COLO829 (cell line): ENCODE data around the gene FBXO24.
"Not testable (repeated sequence)": the region's sequence is repeated elsewhere in the genome, so short reads cannot be mapped to it uniquely, and the experiment has no call there.

Experiments used
- DNase-seq: peaks from one replicate; pipeline ENCODE4 v3.0.0; 2012; ENCODE audit warnings: low spot score

FBXO24 gene

DNA sequence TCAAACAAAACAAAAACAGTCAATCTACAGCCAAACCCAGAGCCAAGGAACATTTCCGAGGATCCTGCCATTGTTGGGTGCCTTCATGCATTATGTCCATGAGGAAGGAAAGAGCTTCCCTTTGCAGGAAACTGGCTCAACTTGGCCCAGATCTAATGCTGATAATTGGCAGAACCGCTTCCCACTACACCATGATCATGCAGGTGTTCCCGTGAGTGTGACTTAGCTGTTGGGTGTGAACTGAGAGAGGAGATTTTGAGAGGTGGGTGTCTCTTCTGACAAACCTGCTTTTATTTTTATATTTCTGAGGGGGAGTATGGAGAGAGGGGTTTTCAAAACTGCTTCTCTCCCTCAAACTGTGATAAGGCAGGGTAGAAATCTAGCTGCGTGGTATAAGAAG, 27.0 kb upstream of the FBXO24 start:
- DNase-seq = no peak

DNA sequence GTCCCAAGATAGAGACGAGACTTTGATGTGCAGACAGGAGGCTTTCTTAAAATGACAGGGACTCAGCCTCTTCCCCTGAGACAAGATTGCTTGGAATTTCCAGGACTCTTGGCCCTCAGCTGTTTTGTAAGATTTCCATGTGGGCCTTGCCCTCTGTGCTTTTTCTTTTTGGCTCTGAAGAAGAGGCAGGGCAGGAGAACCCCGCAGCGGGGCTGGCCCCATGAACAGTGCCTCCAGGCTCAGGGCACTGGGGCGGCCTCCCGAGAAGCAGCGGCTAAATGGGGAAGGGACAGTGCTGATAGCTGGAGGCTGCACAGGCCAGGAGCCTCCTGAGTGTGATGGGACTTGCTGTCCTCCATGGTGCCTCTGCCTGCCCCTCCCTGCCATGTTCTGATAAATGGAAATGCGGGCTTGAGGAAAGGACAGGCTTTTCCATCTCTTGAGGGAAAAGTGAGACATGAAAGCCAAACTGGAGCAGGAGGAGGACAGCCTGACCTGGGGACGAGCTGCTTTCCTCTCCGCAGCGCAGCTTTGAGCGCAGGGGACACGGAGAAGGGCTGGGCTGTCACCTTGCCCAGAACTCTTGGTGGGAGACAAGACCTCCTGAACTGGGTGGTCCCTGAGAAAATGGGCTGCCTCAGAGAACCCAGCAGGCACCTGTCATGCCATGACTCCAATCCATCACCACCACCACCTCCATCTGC, 24.5 kb upstream of the FBXO24 start:
- DNase-seq = no peak

DNA sequence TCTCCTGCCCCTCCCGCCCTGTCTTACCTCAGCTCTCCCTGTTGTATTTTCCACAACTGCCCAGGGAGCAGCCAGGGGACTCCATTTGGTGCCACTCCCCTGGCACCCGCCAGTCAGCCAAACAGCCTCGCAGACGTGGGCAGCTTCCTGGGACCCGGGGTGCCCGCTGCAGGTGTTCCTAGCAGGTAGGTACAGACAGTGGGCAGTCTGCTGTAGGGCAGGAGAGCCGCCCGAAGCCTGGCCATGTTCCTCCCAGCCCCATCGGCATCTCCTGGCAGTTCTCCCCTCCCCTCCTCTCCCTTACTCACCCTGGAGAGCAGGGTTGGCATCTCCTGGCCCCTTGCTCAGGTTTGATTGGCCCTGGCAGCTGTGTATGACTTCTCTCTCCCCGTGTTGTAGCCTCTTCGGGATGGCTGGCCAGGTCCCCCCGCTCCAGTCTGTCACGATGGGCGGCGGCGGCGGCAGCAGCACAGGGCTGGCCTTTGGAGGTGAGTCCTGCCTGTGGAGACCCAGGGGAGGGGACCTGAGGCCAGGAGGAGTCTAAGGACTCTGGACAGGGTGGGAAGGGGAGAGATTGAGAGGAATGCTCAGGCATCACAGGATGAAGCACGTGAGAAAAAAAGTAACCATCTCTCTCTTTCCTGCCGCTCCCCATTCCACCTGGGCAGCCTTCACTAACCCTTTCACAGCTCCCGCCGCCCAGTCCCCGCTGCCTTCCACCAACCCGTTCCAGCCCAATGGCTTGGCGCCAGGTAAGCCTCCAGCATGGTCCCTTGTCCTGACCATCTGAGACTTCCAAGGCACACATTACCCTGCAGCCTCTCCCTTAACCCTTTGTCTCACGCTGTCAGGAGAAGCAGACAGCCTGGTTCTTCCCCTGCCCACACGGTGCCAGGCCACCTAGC, 23.7 kb upstream of the FBXO24 start:
- no peak for DNase-seq

DNA sequence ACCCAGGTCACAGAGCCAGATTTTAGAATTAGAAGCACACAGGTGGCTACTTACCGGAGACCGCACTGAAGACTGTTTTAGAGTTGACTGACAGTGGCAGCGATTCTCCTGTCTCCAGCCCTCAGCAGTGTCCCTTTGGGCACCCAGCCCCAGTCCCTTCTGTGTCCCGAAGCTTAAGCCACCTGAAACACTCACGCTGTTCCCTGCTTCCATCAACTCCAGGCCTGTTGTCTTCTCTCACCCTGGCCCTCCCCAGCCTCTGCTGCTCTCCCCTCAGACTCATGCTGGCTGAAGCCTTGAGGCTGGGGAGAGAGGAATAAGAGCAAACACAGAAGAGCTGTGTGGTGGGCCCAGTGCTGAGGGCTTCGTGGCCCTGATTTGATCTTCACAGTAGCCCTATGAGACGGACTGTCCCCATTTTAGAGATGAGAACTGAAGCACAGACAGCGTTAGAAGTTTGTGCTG, 23.0 kb upstream of the FBXO24 start:
- no peak for DNase-seq

DNA sequence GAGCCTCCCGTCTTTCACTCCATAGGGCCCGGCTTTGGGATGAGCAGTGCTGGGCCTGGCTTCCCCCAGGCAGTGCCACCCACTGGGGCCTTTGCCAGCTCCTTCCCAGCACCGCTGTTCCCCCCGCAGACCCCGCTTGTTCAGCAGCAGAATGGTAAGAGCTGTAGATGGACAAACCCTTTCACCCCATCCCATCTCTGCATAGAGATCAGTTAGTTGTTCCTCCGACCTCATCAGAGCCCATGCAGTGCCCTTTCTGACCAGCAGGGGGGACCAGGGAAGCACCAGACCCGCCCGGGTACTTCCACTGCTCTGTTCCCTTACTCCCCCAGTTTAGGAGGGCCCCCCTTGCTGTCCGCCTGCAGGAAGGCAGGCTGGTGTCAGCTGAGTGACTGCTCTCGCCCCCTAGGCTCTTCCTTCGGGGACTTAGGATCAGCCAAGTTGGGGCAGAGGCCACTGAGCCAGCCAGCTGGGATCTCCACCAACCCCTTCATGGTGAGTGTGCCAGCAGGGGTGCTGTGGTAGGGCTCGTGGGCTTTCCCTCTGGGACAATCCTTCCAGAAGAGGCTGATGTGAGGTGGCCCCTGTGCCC, 22.2 kb upstream of the FBXO24 start:
- DNase-seq = peak; percentile 87

DNA sequence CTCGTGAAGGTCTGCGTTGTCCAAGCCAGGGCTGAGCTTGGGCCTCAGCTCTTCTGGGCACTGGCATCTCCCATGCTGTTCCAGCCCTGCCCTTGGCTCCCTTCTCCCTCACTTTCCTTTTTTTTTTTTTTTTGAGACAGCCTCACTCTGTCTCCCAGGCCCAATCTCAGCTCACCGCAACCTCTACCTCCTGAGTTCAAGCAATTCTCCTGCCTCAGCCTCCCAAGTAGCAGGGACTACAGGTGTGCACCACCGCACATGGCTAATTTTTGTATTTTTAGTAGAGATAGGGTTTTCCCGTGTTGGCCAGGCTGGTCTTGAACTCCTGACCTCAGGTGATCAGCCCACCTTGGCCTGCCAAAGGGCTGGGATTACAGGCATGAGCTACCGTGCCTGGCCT, 21.7 kb upstream of the FBXO24 start:
- not testable (repeated sequence) for DNase-seq

DNA sequence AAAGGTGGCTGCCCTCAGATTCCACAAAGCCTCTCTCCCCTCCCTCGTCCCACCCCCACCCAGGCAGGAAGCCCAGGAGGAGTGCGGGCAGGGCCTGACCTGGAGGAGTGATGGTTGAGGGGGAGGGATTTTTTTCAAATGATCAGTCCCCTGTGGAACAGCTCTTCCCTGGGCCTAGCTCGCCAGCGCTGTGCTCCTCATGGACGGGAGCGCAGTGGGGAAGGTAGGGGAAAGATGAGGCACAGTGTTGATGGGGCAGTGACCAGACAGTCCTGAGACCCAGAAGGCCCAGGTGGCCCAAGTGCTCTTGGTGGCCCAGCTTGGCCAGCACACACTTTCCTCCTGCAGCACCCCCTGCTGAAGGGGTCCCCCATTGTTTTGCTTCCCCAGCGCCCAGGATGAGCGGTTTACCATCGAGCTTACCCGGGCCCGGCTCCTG, 21.0 kb upstream of the FBXO24 start:
- DNase-seq = no peak

DNA sequence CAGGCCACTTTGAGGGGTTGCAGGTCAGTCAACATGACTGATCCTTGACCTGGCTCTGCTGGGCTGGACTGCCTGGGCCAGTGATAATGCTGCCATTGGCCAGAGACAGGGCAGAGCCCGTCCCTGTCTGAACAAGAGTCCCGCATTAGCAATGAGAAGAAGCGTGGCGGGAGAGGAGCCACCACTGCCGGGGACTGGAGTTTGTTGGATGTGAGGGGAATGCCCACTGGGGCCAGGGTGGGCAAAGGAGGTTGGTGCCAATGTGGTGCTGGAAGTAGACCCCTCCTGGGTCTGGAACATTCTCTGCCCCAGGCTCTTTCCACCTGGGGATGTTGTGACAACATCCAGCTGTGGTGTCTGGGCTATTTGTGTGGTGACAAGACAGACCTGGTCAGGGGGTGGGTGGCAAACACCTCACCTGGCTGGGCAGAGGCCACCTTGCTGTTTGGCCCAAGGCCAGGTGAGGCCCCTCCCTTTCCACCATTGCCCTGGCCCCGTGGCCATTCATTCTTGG, 20.1 kb upstream of the FBXO24 start:
- no peak for DNase-seq

DNA sequence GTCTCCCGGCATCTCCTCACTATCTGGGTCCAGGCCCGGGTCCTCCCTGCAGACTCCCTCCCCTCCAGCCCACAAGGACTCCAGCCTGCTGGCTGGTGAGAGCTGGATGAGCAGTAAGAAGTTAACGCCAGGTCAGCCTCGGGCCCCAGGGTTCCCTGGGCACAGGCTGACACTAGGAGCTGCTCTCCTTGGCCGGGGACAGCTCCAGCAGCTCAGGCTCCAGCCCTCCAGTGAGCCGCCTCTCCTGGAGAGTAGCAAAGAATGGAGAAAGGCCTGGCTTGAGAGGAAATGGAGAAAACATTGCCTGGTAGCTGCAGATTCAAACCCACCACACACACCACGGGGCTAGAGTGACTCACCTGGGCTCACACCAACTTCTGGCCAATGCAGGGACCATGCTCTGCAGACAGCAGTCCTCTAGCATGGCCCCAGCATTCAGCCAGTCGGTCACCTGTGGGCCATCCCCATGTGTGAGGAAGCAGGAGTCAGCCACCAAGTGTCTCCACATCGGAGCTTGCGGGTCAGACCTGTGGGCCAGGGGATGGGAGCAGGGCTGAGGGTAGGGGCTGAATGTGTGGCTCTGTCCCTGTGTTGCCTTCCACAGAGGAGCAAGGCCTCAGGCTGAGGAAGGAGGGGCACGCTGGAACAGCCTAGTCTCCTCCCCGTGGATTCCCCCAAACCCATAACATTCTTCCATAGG, 18.9 kb upstream of the FBXO24 start:
- DNase-seq = no peak

DNA sequence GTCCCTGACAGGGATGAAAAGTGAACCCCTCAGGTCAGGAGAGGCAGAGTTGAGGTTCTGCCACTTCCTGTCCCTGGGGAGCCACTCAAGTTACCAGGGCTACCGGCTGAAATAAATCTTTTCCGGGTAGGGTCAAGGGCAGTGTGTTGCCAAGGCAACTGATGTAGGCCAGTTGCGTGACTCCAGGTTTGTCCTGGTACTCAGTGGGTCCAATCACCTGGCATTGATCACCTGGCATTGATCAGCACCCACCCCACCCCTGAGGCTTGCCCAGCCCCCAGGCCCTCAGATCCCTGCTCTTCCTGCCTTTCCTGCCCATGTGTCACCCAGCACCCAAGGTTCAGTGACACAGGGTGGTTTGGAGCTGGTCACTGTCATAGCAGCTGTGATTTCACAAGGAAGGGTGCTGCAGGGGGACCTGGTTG, 18.4 kb upstream of the FBXO24 start:
- no peak for DNase-seq

DNA sequence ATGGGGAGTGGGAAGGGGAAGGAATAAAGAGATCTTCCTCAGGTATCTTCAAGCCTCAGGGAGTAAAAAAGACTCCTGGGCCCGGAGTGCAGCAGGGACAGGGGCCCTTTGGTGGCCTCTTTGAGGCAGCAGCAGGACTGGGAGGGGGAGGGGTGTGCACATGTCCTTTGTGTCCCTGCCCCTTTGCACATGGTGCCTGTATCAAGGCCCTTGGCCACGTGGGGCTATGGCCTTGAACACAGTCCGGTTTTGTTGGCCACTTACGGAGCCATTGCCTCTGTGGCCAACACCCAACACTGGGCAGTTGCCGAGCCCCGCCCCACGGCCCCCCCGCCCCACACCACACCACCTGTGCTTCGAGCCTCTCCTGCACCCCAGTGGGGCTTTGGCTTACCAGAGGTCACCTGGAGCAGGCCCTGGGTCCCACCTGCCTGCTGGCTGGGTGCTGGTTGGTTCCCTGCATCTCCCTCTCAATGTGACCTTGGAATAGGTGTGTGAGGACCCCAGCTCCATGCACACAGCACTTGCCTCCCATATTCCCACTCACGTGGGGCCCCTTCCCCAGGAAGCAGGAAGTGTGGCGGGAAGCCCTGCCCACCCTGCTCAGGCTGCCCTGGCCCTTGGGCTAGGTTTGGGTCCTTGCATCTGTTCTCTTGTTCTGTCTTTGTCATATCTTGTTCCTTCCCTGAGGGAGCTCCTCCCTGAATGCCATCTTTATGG, 17.8 kb upstream of the FBXO24 start:
- no peak for DNase-seq

DNA sequence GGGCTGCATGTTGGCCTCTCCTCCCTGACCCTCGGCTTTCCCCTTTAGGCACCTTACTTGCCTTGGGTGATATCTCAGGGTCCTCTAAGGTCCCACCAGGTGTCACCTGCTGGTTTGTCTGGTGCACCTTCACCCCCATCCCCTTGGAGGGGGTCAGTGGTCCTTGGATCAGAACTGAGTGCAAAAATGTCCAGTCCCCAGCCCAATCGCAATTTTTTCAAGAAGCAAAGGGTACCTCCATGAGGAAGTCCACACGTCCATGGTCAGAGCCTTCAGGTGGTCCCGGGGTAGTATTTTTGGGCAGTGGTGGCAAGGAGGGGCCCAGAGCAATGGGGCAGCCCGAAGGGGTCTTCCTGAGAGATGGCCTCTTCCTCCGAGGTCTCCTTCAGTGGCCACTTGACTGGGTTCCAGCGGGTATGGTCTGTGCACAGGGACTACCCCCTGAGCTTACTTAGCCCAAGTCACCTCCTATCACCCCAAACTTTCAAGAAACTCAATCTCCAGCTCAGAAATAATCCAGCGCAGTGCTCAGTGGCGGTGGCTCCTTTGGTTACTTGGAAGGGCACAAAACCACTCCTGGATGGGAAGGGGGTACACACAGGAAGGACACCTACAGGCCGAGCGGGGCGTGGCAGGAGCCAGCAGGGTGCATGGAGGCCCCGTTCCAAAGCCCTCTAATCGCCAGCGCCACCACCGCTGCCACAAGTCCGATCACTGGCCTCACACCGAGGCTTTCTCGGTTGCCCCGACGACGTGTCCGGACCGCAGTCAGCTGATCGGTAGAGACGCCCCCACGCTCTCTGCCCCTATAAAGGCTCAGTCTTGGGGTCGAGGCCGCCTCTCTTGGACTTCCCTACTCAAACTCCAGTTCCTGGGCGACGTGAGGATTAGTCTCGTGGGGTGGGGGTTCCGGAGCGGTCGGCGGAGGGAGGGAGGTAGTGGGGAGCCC, 17.0 kb upstream of the FBXO24 start:
- DNase-seq = no peak

DNA sequence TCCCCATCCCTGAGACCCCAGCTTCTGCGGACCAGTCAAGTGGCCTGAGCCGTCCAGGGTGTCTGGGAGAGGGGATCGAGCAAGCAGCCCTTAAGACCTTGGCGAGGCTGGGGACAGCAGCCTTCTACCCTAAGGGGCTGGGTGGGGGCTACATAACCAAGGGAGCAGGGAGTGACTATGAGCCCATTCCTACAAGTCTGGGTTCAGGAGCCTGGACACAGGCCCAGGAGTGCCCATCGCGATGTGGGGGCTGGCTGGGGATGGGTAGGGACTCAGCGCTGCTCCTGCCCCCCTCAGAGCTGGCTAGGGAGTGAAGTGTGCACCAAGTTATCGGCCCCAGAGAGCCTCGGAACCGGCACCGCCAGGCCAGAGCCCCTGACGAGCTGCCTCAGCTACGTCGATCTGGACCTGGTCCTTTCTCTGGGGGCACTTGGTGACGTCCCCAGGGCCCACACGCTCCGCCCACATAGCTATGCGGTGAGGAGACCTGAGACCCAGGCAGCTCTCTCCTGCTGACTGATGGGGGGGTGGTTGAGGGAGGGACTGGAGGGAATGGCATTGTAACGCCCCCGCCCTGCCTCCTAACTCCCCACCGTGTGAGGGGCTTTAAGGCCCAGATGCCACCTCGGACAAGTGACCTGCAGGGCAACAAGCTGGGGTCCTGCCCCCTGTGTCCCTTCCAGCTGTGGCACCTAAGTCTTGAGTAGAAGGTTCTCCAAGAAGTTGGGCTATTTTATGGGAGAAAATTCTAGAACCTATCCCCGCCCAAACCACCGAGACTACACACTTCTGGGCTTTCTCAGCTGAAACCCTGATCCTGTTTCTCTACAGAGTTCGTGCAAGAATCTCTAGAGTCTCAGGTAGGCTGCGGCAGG, 14.9 kb upstream of the FBXO24 start:
- no peak for DNase-seq

DNA sequence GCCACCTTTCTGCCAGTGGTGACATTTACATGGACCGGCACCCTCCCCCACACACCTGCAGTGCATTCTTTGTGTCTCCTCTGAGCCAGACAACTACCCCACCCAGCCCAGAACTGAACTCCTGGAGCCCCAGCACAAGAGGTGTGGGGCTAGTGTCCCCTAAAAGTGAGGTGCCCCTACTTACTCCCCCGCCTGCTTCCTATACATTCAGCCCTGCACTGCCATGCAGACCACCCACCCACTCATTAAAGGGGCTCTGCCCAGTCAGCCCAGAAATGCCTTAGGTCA, 14.4 kb upstream of the FBXO24 start:
- no peak for DNase-seq

DNA sequence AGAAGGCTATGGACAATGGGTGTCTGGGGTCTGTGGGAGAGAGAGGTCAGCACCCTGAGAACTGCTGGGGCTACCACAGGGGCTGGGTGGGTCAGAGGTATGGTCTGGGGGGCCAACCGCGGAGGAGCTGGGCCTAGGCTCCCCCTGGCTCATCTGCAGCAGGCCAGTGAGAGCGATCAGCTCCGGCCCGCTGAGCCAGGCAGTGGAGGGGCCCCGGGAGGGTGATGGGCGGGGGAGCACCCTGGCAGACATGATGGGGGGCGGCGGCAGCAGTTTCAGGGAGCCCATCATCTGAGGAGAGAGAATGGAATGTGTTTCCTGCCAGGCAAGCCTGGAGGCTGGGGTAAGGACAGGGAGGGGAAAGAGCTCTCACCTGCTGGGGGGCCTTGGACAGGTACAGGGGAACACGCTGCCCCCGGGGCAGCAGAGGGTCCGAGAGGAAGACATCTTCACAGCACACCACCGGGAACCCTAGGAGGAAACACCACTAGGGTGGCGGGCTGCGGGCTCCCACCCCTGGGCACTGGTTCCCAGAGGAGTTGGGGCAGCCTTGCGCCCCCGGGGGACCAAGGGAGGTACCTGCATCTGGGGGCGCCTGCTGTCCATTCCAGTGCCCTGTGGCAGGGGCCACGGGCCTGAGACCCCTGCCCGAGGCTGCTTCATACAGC, 13.7 kb upstream of the FBXO24 start:
- DNase-seq = no peak

DNA sequence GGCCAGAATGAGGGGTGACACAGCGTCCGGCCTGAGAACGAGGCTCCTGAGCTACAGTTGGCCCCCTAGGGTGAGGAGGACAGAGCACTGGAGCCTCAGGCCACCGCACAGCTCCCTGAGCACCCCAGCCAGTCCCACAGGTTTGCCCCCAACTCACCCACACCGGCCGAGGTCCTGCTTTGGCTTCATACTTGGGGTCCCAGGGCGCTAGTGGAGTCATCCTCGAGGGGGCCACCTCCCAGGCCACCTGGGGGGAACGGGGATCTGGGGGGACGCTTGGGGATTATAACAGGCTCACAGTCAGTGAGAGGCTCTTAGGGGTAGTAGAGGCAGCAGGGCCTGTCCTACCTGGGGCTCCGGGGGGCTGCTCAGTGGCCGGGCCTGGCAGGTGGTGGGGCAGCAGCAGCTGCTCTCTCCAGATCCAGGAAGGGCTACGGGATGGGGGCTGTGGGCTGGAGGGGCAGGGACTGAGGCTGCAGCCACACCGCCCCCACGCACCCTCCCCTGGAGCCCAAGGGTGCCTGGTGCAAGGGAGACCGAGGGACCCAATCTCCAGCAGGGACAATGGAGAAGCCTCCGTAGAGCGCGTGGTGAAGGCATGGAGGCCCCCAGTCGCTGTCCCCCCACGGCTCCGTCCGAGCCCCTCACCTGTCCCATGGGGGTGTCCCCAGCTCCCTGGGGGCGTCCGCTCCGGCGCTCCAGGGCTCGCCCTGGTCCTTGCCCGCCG, 13.0 kb upstream of the FBXO24 start:
- DNase-seq = no peak

DNA sequence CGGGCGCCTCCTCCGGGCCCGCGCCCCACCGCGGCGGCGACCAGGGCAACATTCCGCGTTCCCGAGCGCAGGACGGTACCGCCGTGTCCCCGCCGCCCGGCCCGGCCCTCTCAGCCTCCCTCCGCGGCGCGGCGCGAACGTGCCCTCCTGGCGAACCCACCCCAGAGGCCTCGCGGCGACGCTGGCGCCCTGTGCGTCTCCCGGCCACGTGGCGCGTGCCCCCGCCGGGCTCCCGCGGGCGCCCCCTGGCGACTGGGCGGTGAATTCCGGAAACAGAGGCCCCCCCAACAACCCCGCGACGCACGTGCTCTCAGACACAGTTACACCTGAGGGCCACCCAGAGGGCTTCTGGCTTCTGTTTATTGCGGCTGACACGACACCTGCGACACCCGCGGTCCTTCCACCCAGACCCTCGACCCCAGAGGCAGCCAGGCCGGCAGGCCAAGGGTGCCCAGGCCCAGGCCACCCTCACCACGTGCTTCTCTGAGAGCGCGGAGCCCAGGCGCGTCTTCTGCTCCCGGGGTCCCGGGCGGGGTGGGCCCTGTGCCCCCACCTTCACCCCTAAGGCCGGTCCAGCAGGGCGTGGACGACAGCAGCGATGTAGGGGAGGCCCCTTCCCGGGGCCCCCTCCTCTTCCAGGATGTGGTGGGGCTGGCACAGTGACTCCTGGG, 12.3 kb upstream of the FBXO24 start, which contains the start of gene SAP25:
Gene SAP25, minus strand, starts transcription at position 210 of the 671 bp plus-strand sequence. Its CDS starts 158 bp downstream, at position 52.
- DNase-seq = no peak
